ENCODE measurements around the gene MYRIP.
"Not testable (repeated sequence)": the region's sequence is repeated elsewhere in the genome, so short reads cannot be mapped to it uniquely, and the experiment has no call there.

Gene MYRIP

DNA sequence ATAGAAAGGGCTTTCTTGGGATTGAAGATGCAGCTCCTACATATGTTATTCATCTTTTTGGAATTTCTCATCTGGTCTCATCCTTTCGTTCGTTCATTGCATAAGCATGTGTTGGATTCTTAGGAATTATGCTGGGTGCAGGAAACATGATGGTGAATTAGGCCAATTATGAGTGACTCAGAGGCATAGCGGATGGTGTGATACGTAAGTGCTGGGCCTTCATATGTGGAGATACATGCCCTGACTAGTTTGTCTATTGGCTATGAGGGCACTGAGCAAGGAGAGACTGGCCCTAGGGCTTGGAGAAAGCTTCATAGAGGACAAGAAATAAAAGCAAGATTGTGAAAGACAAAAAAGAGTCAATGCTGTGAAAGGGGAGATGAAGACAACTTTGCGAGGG lies 235.1 kb downstream of the MYRIP start:
- DNase-seq = no peak

GRCh38 chr3:40045051-40045450 lies 235.6 kb downstream of the MYRIP start:
- no peak for DNase-seq

- no peak for DNase-seq
Observed at GRCh38 chr3:40046149-40046548, 236.7 kb downstream of the MYRIP start.

GRCh38 chr3:40047406-40047805 lies 238.0 kb downstream of the MYRIP start:
- DNase-seq = no peak

DNA sequence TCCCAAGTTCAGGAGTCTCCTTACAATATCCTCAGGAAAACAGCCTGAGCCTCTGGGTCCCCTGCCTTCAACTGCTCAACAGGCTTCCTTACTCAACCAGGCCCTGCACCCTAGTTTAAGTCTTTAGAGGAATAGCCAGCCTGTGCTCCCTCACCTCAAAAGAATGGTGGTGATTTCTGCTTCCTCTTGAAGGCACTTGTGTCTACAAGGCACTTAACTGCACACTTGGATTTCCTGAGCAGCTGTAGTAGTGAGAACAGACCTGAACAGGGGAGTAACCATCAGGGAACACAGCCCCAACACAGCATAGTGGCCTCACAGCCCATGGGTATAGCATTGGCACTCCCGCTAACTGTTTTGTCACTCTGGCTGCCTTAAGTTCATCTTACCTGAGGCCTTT lies 244.3 kb downstream of the MYRIP start:
- no peak for DNase-seq

- DNase-seq = no peak
Observed at GRCh38 chr3:40054568-40055222, 245.3 kb downstream of the MYRIP start.

DNA sequence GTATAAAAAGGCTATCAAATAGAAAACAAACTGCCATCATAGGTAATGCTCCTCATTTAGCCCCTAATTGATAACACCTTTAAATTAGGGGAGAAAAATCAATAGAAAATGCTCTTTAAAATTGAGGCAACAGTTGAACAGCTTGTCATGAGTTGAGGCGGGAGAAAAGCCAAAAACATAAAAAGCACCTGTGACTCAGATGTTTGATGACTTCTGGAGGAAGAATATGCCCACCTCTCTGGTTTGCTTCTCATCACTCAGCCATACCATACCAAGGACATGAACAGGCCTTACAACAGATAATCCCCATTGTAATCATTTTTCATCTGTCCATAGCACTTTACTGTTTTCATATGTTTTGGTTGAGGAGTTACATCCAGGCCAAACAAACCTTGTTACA lies 246.0 kb downstream of the MYRIP start:
- DNase-seq = no peak

DNA sequence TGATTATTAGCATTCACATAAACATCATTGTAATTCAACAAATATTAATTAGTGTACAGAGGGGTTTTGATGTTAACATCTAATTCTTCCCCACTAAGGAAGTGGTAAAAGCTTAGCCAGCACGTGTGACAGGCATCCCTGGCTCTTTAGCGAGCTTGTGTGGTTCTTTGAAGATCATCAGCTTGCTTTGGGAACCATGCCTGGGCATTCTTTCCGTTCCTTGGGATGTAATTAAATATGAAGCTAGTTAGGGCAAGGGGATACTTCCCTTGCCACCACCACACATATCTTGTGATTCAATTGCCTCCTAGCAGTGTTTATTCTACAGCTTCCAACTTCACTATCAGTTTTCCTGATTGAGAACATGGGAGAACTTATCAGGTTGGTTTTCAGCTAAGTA lies 246.5 kb downstream of the MYRIP start:
- DNase-seq = no peak

- DNase-seq = no peak
Observed at GRCh38 chr3:40057077-40057476, 247.7 kb downstream of the MYRIP start.

DNA sequence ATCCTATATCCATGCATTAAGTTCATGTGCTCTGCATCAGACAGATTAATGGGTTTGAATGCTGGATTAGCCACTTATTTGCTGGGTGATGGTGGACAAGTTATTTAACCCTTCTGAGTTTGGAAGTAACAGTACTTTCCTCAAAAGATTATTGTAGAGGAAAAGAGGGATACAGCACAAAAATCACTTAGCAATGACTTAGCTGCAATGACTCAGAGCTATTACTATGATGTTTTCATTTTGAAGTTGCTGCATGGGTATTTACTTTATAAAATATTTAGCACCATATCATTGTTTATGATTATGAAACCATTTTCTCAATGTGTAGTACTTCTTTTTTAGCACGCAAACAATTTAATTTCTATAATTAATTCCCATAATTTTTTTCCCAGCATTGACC lies 248.4 kb downstream of the MYRIP start:
- no peak for DNase-seq

GRCh38 chr3:40068636-40069035 lies 259.2 kb downstream of the MYRIP start:
- no peak for DNase-seq

GRCh38 chr3:40070816-40071215 lies 261.4 kb downstream of the MYRIP start:
- DNase-seq = no peak

DNA sequence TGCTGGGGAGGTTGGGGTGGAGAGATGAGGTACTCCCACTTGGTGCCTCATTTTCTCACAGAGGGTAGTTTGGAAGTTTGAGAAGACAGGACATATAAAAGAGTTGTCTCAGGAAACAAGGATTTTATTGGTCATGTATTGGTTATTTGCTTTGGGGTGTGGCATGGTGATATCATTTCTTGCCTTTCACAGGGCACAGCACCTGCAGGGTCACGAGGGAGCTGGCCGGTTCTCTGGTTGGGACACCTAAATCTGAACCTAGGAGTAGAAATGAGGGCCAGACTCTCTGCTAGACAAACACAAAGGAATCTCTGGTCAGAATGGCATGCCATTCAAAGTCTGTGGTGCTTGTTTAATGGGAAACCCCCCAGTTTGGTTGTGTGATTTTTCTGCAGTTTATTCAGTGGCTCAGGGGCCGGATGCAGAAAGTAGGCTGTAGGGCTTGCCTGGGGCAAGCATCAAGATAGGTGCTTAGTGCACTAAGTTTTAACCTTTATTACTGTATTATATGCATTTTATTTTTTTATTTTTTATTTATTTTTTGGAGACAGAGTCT lies 262.4 kb downstream of the MYRIP start:
- no peak for DNase-seq

- no peak for DNase-seq
Observed at GRCh38 chr3:40073310-40074007, 264.1 kb downstream of the MYRIP start.

DNA sequence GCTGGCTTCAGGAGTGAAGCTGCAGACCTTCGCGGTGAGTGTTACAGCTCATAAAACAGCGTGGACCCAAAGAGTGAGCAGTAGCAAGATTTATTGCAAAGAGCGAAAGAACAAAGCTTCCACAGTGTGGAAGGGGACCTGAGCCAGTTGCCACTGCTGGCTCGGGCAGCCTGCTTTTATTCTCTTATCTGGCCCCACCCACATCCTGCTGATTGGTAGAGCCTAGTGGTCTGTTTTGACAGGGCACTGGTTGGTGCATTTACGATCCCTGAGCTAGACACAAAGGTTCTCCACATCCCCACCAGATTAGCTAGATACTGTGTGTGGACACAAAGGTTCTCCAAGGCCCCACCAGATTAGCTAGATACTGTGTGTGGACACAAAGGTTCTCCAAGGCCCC lies 267.7 kb downstream of the MYRIP start:
- not testable (repeated sequence) for DNase-seq

DNA sequence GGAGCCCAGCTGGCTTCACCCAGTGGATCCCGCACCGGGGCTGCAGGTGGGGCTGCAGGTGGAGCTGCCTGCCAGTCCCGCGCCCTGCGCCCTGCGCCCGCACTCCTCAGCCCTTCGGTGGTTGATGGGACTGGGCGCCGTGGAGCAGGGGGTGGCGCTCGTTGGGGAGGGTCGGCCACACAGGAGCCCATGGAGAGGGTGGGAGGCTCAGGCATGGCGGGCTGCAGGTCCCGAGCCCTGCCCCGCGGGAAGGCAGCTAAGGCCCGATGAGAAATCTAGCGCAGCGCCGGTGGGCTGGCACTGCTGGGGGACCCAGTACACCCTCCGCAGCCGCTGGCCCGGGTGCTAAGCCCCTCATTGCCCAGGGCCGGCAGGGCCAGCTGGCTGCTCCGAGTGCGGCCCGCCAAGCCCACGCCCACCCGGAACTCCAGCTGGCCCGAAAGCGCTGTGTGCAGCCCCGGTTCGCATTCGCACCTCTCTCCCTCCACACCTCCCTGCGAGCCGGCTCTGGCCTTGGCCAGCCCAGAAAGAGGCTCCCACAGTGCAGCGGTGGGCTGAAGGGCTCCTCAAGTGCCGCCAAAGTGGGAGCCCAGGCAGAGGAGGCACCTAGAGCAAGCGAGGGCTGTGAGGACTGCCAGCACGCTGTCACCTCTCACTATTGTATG lies 268.6 kb downstream of the MYRIP start:
- DNase-seq = not testable (repeated sequence)

- no peak for DNase-seq
Observed at GRCh38 chr3:40078590-40078989, 269.2 kb downstream of the MYRIP start.

GRCh38 chr3:40079203-40079846 lies 269.9 kb downstream of the MYRIP start:
- DNase-seq = no peak

DNA sequence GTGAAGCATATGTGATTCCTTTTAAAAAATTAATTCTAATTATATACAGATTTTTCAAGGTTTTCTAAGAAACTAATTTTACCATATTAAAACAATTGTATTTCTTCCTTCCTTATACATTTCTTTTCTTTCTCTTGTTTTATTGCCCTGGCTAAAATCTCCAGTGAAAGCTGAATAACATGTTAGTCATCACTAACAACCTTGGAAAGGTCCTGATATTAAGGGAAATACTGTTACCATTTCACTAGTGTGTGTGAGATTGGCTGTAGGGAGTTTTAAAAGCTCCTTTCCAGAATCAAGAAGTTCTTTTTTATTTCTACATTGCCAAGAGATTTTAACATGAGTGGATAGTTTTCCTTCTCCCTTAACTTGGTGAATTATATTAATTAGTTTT lies 270.4 kb downstream of the MYRIP start:
- no peak for DNase-seq

DNA sequence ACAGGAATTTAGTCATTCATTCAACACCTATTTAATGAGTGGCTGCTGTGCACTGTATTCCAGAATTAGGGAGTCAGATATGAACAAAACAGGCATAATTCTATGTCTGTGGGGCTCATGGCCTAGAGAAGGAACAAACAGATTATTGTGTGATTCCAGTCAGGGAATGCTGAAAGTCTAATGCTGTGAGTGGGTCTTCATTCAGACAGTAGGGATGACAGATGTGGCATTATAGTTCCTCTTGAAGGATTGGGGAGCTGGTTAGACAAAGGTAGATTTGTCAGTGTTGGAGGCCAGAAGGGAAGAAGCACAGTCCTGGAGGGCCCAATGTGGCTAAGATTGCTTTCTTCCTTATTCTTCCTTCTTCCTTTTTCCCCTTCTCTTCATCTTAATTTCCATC lies 273.7 kb downstream of the MYRIP start:
- no peak for DNase-seq

GRCh38 chr3:40084424-40084823 lies 275.0 kb downstream of the MYRIP start:
- not testable (repeated sequence) for DNase-seq

DNA sequence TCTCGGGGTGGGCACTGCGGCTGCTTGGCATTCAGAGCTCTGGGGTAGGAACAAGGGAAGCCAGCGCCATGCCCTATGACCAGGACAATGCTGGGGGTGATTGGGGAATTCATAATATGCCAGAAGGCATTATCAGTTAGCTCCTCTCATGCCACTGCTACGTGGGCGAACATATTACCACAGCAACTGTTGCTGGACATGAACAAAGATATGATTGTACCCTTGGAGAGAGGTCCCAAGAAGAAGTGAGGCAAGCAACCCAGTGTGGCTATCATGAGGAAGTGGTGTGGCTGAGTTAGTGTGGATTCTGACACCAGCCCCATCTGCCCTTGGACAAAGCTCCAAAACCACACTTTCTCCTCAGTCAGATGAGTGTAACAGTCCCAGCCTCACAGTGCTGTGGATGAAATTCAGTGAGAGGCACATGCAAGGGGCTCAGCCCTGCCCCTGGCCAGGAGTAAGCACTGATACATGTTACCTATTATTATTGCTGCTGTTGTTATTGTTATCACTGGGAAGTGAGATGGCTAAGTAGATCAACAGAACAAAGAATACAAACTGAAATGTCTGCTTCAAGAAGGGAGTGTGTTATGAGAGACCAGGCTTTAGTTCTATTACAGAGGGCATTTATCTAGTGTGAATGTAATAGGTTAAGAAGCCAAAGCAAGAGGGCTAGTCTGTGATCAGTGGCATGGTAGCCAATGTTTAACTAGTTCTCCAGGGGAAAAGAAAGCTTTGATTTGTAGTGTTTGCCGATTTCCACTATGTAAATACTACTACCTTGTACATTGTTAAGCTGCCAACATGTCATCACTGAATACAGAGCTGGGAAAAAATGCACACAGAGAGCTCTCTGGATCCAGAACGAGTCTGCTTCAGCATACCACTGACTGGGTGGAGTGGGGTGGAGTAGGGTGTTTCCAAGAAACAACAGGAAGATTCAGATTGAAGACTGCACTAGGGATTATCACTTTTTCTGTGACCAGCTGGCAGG lies 277.8 kb downstream of the MYRIP start:
- no peak for DNase-seq

All from NCI-H1436 treated with DMSO at 0.1 percent for 48 hours (cell line).